ENCODE data around the gene PSEN1.

The PSEN1 gene

DNA sequence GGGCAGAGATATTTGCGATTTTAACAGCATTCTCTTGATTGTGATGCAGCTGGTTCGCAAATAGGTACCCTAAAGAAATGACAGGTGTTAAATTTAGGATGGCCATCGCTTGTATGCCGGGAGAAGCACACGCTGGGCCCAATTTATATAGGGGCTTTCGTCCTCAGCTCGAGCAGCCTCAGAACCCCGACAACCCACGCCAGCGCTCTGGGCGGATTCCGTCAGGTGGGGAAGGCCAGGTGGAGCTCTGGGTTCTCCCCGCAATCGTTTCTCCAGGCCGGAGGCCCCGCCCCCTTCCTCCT lies 271 bp upstream of the PSEN1 start:
- H3K4me3 ChIP-seq (IDR thresholded peaks at IDR 0.05; ENCODE audit: insufficient read depth, low read depth, low read length), result no peak overlapping the region
- peak overlapping the region; percentile 84 for H3K27ac ChIP-seq
- peaks cover 12% of the 10 kb centered on the region for H3K4me1 ChIP-seq (ENCODE audit: low read depth, poor library complexity, severe bottlenecking)
- H3K4me2 ChIP-seq, result peak overlapping the region; percentile 61
- H4K20me1 ChIP-seq (ENCODE audit: insufficient read depth), result no peaks in the 10 kb centered on the region
- H3K9ac ChIP-seq, result peak overlapping the region; percentile 75; the same call in 1 of the 2 replicates
- H3K79me2 ChIP-seq (ENCODE audit: insufficient read depth, low read depth), result peaks cover 34% of the 10 kb centered on the region
- TF ChIP-seq, protein P1, sequence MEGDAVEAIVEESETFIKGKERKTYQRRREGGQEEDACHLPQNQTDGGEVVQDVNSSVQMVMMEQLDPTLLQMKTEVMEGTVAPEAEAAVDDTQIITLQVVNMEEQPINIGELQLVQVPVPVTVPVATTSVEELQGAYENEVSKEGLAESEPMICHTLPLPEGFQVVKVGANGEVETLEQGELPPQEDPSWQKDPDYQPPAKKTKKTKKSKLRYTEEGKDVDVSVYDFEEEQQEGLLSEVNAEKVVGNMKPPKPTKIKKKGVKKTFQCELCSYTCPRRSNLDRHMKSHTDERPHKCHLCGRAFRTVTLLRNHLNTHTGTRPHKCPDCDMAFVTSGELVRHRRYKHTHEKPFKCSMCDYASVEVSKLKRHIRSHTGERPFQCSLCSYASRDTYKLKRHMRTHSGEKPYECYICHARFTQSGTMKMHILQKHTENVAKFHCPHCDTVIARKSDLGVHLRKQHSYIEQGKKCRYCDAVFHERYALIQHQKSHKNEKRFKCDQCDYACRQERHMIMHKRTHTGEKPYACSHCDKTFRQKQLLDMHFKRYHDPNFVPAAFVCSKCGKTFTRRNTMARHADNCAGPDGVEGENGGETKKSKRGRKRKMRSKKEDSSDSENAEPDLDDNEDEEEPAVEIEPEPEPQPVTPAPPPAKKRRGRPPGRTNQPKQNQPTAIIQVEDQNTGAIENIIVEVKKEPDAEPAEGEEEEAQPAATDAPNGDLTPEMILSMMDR (conservative IDR thresholded peaks at IDR 0.05; ENCODE audit: low read depth, low read length), result no peak
- no peaks in the 10 kb centered on the region for H3K36me3 ChIP-seq (ENCODE audit: insufficient read depth)
- peak overlapping the region; percentile 64; the same call in 1 of the 2 replicates for H2AFZ ChIP-seq (ENCODE audit: low read depth)
- no peaks in the 10 kb centered on the region for H3K27me3 ChIP-seq (ENCODE audit: insufficient read depth, low read depth)

DNA sequence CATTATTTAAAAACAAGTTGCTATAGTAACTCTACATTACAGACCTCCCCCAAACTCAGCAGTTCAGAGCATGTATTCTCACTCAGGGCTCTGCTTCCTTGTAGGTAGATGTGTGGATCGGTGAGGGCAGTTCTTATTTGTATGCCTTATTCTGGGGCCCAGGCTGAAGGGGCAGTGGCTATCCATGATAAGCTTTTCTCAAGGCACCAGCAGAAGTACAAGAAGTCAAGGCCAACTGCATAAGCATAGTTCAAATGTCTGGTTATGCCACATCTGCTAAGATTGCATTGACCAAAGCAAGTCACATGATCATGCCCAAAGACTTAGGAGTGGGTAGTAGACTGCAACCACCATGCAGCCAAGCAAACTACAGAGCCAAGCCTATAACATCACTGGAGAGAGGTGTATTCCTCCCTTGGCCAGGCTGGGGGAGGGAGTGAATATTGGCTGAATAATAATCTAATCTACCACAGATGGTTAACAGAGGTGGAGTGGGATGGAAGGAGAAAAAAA lies 4.6 kb downstream of the PSEN1 start:
- Histone ChIP-seq H3K79me2 (ENCODE audit: insufficient read depth, low read depth) (peaks cover 72% of the 10 kb centered on the region), H3K27me3 (ENCODE audit: insufficient read depth, low read depth) (no peaks in the 10 kb centered on the region), H2AFZ (ENCODE audit: low read depth) (no peak overlapping the region), H3K36me3 (ENCODE audit: insufficient read depth) (no peaks in the 10 kb centered on the region), H4K20me1 (ENCODE audit: insufficient read depth) (no peaks in the 10 kb centered on the region), H3K9ac (no peak overlapping the region), H3K27ac (peak overlapping the region; percentile 97), H3K4me3 (IDR thresholded peaks at IDR 0.05; ENCODE audit: insufficient read depth, low read depth, low read length) (no peak overlapping the region), H3K4me2 (no peak overlapping the region; the same call in 1 of the 2 replicates), H3K4me1 (ENCODE audit: low read depth, poor library complexity, severe bottlenecking) (peaks cover 54% of the 10 kb centered on the region)
- TF ChIP-seq, protein P1 (conservative IDR thresholded peaks at IDR 0.05; ENCODE audit: low read depth, low read length), result no peak

DNA sequence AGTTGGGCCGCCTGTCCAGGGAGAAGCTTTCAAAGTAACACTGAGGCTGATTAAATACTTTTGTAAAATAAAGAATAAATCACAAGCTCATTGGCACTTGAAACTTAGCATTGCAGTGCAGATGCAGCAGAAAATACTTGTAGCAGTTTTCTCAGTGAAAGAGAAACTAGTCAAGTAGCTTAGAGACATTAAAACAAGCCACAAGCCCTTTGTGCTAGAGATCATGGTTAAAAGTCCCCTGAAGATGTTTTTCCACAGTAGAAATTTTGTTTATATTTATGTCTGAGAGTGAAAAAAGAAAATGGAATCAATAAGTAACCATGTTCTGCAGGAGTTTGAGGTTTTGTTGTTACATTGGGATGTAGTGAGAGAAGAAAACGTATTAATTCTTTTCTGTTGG lies 5.9 kb downstream of the PSEN1 start:
- H3K4me3 ChIP-seq (IDR thresholded peaks at IDR 0.05; ENCODE audit: insufficient read depth, low read depth, low read length), result no peak overlapping the region
- peak overlapping the region; percentile 97 for H3K27ac ChIP-seq
- peaks cover 62% of the 10 kb centered on the region for H3K4me1 ChIP-seq (ENCODE audit: low read depth, poor library complexity, severe bottlenecking)
- no peaks in the 10 kb centered on the region for H4K20me1 ChIP-seq (ENCODE audit: insufficient read depth)
- TF ChIP-seq, protein P1 (conservative IDR thresholded peaks at IDR 0.05; ENCODE audit: low read depth, low read length), result no peak
- peak overlapping the region; percentile 73 for H3K9ac ChIP-seq
- H3K4me2 ChIP-seq, result peak overlapping the region; percentile 95
- H2AFZ ChIP-seq (ENCODE audit: low read depth), result no peak overlapping the region
- H3K27me3 ChIP-seq (ENCODE audit: insufficient read depth, low read depth), result no peaks in the 10 kb centered on the region
- H3K36me3 ChIP-seq (ENCODE audit: insufficient read depth), result no peaks in the 10 kb centered on the region
- H3K79me2 ChIP-seq (ENCODE audit: insufficient read depth, low read depth), result peaks cover 77% of the 10 kb centered on the region

DNA sequence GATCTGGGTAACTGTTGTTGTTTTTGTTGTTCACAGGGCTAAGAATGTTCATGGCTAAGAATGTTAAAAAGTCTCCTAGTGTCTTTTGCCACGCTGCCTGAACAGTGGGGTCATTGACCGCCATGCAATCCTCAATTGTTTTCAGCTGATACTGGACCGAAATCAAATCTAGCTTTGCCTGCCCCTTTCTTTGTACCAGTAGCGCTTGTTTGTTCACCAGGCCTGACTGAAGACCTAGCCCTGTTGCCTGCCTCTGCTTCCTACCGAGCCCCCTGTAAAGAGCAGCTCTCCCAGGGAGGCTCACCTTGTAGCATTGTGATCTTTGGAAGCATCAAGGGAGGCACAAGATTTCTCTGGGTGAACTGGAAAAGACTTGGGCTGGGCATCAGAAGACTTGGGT lies 6.7 kb downstream of the PSEN1 start:
- no peaks in the 10 kb centered on the region for H3K36me3 ChIP-seq (ENCODE audit: insufficient read depth)

More for the DNA sequence above, 6.7 kb downstream of the PSEN1 start:
- H2AFZ ChIP-seq (ENCODE audit: low read depth), result no peak overlapping the region
- no peaks in the 10 kb centered on the region for H3K27me3 ChIP-seq (ENCODE audit: insufficient read depth, low read depth)
- peak overlapping the region; percentile 97 for H3K27ac ChIP-seq
- no peak overlapping the region for H3K4me3 ChIP-seq (IDR thresholded peaks at IDR 0.05; ENCODE audit: insufficient read depth, low read depth, low read length)
- peak overlapping the region; percentile 95 for H3K4me2 ChIP-seq
- TF ChIP-seq, protein P1 (conservative IDR thresholded peaks at IDR 0.05; ENCODE audit: low read depth, low read length), result no peak
- H4K20me1 ChIP-seq (ENCODE audit: insufficient read depth), result no peaks in the 10 kb centered on the region
- peak overlapping the region; percentile 73 for H3K9ac ChIP-seq
- peaks cover 78% of the 10 kb centered on the region for H3K79me2 ChIP-seq (ENCODE audit: insufficient read depth, low read depth)
- H3K4me1 ChIP-seq (ENCODE audit: low read depth, poor library complexity, severe bottlenecking), result peaks cover 65% of the 10 kb centered on the region
